GM18520 (cell line): Measurements from ENCODE around the gene PAM16.

Experiments used
- ATAC-seq: cut with Tn5 transposase; IDR thresholded peaks from one replicate; pipeline ENCODE4 v1.9.1; 2021; ENCODE audit not compliant: unreplicated experiment

The PAM16 gene

DNA sequence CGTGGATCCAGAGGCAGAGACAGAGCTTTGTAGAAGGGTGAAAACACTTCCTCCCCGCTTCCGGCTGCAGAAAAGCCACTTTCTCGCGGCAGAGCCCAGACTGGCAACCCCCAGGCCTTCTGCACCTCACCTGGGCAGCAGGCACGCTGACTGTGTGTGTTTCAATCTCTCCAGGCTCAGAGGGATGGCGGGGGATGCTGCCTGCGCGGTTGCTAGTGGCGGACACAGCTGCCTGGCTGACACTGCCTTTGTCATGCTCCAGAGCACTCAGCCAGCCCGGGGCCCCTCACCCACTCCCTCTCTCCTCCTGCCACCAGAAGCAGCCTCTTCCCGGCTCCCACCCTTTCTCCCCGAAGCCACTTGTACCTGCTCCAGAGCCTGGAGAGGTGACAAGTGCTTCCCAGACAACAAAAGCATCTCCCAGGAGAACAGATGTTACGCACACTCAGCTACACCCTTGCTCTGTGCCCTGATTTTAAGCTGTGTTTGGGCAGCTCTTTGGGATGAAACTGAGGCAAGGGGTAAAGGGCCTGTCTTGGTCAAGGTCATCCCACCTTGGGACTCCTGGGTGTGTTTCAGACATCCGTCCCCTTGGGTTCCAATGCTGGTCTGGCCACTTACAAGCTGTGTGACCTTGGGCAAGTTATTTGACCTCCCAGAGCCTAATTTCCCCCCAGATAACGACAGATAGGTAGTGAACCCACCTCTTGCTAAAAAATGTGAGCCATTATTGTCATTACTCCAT, 44.5 kb downstream of the PAM16 start:
- ATAC-seq = no peak

DNA sequence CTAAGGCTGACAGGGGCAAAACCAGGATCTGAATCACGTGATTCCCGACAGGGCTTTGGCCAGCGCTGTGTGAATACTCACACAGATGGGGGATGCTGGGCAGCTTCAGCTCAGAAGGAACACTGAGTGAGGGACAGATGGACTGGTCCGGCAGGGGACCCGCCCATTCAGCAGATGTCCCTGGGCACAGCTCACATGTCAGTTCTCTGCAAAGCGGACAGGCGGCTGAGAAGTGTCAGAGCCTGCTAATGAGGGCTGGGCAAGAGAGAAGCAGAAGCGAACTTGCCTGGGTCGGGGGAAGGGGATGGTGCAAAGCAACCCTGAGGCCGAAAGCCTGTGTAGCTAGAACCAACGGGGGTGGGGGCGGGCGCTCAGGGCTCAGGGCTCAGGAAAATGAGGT, 47.1 kb downstream of the PAM16 start:
- no peak for ATAC-seq

DNA sequence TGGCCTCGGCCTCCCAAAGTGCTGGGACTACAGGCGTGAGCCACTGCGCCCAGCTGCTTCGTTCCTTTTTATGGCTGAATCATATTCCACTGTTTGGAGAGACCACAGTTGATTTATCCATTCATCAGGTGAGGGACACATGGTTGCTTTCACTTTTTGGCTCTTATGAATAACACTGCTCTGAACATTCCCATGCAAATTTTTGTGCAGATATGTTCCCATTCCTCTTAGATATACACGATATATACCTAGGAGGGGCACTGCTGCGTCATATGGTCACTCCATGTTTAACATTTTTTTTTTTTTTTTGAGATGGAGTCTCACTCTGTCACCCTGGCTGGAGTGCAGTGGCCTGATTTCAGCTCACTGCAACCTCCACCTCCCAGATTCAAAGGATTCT, 49.2 kb downstream of the PAM16 start:
- ATAC-seq = no peak

DNA sequence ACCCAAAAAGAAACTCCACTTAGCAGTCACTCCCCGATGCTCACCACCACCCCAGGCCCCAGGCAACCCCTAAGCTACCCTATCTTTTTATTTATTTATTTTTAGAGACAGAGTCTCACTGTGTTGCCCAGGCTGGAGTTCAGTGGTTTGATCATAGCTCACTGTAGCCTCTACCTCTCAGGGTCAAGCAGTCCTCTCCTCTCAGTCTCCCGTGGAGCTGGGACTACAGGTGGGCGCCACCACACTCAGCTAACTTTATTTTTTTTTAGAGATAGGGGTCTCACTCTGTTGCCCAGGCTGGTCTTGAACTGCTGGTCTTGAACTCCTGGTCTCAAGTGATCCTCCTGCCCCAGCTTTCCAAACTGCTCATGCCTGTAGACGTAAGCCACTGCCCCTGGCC, 49.9 kb downstream of the PAM16 start:
- no peak for ATAC-seq

DNA sequence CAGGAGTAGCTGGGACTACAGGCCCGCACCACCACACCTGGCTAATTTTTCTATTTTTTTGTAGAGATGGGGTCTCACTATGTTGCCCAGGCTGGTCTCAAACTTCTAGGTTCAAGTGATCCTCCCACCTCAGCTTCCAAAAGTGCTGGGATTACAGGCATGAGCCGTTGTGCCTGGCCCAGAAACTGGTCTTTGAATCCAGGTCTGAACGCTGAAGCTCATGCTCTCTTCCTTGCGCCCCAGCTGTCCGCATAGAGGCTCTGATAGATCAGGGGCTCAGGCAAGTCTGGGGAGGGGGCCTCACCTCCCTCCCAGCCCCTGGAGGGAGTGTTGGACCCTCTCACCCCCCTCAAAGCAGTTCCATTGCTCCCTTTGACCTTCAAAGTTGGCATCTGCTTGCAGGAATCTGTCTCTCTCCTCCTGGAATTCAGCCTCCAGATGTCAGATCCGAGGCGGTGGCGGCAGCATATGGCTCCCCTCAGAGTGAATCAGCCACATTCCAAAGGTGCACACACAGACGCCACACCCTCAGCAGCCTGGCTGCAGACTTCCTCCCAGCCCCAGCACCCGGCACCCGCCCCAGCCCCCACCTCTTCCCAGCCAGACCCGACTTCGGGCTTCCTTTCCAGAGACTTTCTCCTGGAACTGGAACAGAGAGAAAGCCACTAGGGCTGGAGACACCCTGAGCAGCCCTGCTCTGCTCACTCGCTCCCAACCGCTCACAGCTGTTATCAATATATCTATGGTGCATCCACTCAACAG, 52.2 kb downstream of the PAM16 start:
- ATAC-seq = no peak

DNA sequence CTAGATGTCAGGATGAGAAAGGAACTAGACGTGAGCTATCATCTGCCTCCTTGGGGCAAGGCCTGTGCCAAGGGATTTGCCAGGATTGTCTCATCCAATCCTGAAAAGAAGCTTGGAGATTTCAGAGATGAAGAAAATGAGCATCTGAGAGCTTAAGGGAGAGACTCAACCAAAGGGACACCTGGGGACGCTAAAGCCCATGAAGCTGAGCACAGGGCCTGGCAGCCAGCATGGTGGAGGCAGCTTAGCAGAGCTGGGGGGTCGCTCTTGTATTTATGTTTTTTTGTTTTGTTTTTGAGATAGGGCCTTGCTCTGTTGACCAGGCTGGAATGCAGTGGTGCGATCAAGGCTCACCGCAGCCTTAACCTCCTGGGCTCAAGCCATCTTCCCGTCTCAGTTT, 53.6 kb downstream of the PAM16 start:
- ATAC-seq = no peak

DNA sequence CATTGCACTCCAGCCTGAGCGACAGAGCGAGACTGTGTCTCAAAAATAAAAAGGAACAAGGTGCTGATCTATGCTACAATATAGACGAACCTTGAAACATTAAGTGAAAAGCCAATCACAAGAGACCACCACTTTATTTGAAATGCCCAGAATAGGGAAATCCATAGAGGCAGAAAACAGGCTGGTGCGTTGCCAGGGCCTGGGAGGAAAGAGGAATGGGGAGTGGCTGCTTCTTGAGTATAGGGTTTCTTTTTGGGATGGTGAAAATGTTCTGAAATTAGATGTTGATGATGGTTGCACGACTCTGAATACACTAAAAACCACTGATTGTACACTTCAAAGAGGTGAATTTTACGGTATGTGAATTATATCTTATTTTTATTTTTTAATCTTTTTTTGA, 55.5 kb downstream of the PAM16 start:
- ATAC-seq = no peak

DNA sequence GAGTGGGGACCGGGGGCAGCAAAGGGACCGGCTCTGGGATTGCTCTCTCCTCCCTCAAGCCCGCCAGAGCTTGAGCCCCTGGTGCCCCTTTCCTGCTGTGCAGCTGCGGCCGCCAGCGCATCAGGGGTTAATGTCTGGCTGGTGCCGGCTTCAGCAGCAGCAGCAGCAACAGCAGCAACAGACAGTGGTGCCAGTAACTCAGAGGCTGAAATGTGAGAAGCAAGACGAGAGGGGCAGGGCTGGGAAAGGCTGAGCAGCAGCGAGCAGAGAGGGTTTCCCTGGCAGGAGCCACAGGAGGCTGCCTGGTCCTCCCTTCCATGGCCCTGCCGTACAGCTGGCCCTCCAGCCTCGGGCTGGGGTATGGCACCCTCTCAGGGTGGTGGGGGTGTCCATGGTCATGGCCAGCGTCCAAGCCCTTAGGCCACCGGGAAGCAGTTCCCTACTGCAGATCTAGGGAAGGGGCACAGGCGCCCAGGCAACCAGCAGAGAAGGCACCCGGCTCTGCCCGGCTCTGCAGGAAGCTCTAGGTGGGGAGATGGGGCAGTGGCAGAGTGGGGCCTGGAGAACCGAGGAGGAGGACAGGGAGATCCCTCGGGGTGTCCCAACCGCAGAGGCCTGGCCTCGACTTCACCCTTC, 57.2 kb downstream of the PAM16 start:
- ATAC-seq = no peak

DNA sequence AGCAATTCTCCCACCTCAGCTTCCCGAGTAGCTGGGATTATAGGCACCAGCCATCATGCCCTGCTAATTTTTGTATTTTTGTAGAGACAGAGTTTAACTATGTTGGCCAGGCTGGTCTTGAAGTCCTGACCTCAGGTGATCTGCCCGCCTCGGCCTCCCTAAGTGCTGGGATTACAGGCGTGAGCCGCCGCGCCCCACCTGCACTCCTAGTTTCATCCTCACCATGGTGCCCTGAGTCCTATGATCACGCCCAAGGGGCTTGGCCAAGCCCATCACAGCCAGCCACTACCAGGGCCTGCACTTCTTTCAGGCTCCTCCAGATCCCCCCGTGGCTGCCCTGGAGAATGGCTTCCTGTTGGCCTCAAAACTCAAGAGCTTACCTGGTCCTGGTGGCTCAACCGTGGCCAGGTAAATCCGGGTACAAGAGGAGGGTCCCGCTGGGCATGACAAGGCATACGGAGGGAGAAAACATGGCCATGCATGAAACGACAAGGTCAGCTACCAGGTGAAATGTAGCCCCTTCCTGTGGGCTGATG, 57.9 kb downstream of the PAM16 start:
- no peak for ATAC-seq

DNA sequence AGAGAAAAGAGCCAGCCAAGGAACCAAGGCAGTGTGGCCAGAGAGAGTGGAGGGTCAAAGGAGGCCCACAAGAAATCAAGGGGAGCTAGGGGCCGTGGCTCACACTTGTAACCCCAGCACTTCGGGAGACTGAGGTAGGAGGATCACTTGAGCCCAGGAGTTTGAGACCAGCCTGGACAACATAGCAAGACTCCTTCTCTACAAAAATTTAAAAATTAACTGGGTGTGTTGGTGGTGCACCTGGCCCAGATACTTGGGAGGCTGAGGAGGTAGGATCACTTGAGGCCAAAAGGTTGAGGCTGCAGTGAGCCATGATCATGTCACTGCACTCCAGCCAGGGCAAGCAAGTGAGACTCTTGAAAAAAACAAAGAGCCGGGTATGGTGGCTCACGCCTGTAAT, 59.4 kb downstream of the PAM16 start:
- no peak for ATAC-seq
